Testis (tissue), 3 donors: ENCODE results near the gene MET. TPM values are rescaled to one million over a fixed set of nuclear protein-coding genes. Genes with fewer than 3 reads are reported as not detected.

Experiments
- DNase-seq: peaks from one replicate; pipeline ENCODE4 v3.0.0-alpha.2; 2019
- H3K27ac ChIP-seq, 2 donors: fragments of 200-600 bp; sonication (generic); one replicate each; pipeline ENCODE4 v1.5.1; 2019
- H3K27me3 ChIP-seq: fragments of 200-600 bp; sonication (generic); one replicate; pipeline ENCODE4 v1.5.1; 2019
- H3K36me3 ChIP-seq: fragments of 200-600 bp; sonication (generic); one replicate; pipeline ENCODE4 v1.5.1; 2017; ENCODE audit warnings: low read depth; ENCODE audit errors: missing control alignments
- H3K4me1 ChIP-seq: fragments of 200-600 bp; sonication (generic); one replicate; pipeline ENCODE4 v1.5.1; 2019
- H3K4me3 ChIP-seq, 2 donors: fragments of 200-600 bp; sonication (generic); one replicate each; pipeline ENCODE4 v1.5.1; 2017 to 2019
- H3K9me3 ChIP-seq: fragments of 200-600 bp; sonication (generic); one replicate; pipeline ENCODE4 v1.5.1; 2017
- POLR2A ChIP-seq: fragments of 450-650 bp; IDR thresholded peaks from one replicate; pipeline ENCODE4 v1.6.1; 2017; ENCODE audit warnings: antibody characterized with exemption, mild to moderate bottlenecking, moderate library complexity
- WGBS, 2 donors: methylation state at CpG; one replicate each; pipeline ENCODE4 v1.1.5; 2018; 5-methylcytosine and 5-hydroxymethylcytosine counted together
- intact Hi-C: fragments of 100-400 bp; cut with DNase I; formaldehyde crosslinking; loops from one replicate; pipeline ENCODE4 v1.15.1; 2023; ENCODE audit warnings: low total_unique reads
- polyA plus RNA-seq: library from polyadenylated mRNA; stranded (reverse); fragments of 350-450 nt; fragmentation: Illumina TruSeq; extraction: RNeasy Lipid Tissue Mini Kit (QIAGEN cat#74804); gene quantifications from one replicate; pipeline ENCODE4 v1.2.3, GENCODE V29; 2014; ENCODE audit warnings: low read depth, low replicate concordance; ENCODE audit not compliant: insufficient read depth
- total RNA-seq, 2 donors: library from RNA; depleted of rRNA; stranded (reverse); fragments of >200 nt; gene quantifications; one replicate each; pipeline ENCODE4 v1.2.3, GENCODE V29; 2016
- TF ChIP-seq, protein P1 (sequence below), 3 experiments: fragments of 450-650 bp in 2 of 3; fragments of 200-600 bp in 1 of 3; sonication (generic) in 1 of 3; IDR thresholded peaks; one replicate each; pipeline ENCODE4 v1.5.1; 2016 to 2019; ENCODE audit warnings: antibody characterized with exemption in 3 of 3, mild to moderate bottlenecking in 2 of 3, moderate library complexity in 1 of 3

The MET gene
- total and polyA plus RNA-seq, 3 donors from 2014 or later: 2.0 to 3.9 (median 3.2) TPM

DNA sequence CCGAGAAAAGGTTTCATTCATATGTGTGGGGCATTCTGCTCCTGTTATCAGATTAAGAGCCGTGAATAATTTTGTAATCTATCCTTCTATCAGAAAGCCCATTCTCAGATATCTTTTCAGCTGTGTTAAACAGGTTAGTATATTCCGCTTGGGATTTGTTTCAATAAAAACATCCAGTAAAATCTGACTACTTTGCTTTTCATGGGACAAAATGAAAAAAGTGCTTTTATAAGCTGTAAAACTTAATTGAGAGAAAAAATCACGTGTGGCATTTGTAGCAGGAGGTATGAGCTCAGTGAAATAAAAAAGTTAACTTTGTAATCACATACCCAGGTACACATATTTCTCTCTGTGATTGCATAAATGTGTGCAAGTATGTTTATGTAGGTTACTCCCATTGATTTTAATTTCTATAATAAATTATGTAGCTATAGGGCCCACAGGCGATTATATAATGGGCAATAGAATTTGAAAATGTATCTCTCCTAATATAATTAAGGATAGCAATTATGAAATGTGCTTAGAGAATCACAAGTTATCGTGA, 3.9 kb downstream of the MET start:
- TF ChIP-seq, protein P1, sequence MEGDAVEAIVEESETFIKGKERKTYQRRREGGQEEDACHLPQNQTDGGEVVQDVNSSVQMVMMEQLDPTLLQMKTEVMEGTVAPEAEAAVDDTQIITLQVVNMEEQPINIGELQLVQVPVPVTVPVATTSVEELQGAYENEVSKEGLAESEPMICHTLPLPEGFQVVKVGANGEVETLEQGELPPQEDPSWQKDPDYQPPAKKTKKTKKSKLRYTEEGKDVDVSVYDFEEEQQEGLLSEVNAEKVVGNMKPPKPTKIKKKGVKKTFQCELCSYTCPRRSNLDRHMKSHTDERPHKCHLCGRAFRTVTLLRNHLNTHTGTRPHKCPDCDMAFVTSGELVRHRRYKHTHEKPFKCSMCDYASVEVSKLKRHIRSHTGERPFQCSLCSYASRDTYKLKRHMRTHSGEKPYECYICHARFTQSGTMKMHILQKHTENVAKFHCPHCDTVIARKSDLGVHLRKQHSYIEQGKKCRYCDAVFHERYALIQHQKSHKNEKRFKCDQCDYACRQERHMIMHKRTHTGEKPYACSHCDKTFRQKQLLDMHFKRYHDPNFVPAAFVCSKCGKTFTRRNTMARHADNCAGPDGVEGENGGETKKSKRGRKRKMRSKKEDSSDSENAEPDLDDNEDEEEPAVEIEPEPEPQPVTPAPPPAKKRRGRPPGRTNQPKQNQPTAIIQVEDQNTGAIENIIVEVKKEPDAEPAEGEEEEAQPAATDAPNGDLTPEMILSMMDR (IDR thresholded peaks at IDR 0.05): no peak
- TF ChIP-seq POLR2A: no peak
- no peak for DNase-seq
- H3K27ac ChIP-seq: no peak overlapping the region
- no peaks in the 10 kb centered on the region for H3K27me3 ChIP-seq
- H3K4me1 ChIP-seq: peaks cover 11% of the 10 kb centered on the region
- 88 to 91% methylated on average over 6 of the region's 6 CpGs for WGBS, 2 donors
- intact Hi-C loops: no loop called here
- H3K9me3 ChIP-seq: no peaks in the 10 kb centered on the region
- H3K36me3 ChIP-seq: no peaks in the 10 kb centered on the region
- no peak overlapping the region for H3K4me3 ChIP-seq

- no peak for DNase-seq
- WGBS, 2 donors: 88 to 92% methylated on average over 1 of the region's 1 CpG
- no peak overlapping the region for H3K27ac ChIP-seq
- H3K9me3 ChIP-seq: no peaks in the 10 kb centered on the region
- H3K36me3 ChIP-seq: no peaks in the 10 kb centered on the region
- H3K4me1 ChIP-seq: no peaks in the 10 kb centered on the region
- TF ChIP-seq, protein P1 (IDR thresholded peaks at IDR 0.05): no peak
- no peak for TF ChIP-seq POLR2A
- intact Hi-C loops: no loop called here
- no peaks in the 10 kb centered on the region for H3K27me3 ChIP-seq
- no peak overlapping the region for H3K4me3 ChIP-seq
Observed at GRCh38 chr7:116678780-116679179, 6.8 kb downstream of the MET start.

GRCh38 chr7:116679500-116679899, 7.5 kb downstream of the MET start:
- Histone ChIP-seq H3K27ac (no peak overlapping the region), H3K4me1 (no peaks in the 10 kb centered on the region), H3K27me3 (no peaks in the 10 kb centered on the region), H3K36me3 (no peaks in the 10 kb centered on the region), H3K4me3 (no peak overlapping the region), H3K9me3 (no peaks in the 10 kb centered on the region)
- DNase-seq: no peak
- 88 to 90% methylated on average over 4 of the region's 4 CpGs for WGBS, 2 donors
- no peak for TF ChIP-seq POLR2A
- TF ChIP-seq, protein P1 (IDR thresholded peaks at IDR 0.05): no peak
- intact Hi-C loops: no loop called here

GRCh38 chr7:116683786-116684185, 11.8 kb downstream of the MET start:
- Histone ChIP-seq H3K27ac (no peak overlapping the region), H3K36me3 (no peaks in the 10 kb centered on the region), H3K4me3 (no peak overlapping the region), H3K9me3 (no peaks in the 10 kb centered on the region), H3K4me1 (no peaks in the 10 kb centered on the region), H3K27me3 (no peaks in the 10 kb centered on the region)
- 87 to 93% methylated on average over 4 of the region's 4 CpGs for WGBS, 2 donors
- intact Hi-C loops: no loop called here
- TF ChIP-seq POLR2A: no peak
- TF ChIP-seq, protein P1 (IDR thresholded peaks at IDR 0.05): no peak
- no peak for DNase-seq

DNA sequence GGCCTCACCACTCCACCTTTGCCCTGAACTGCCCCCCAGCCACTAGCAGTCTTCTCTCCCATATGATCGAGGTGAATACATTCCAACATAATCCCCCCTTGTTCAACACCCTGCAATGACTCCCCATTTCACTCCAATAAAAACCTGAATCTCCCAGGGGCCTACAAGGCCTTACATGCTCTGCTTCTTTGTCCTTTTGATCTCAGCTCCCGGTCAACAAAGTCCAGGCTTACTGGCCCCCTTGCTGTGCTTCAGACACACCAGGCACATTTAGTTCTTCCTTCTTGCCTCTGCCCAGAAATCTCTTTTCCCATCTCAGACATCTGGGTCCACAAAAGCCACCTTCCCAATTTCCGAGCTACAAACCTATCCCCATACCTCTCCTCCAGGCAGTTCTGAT, 14.0 kb downstream of the MET start:
- no peak overlapping the region for H3K27ac ChIP-seq
- no peak overlapping the region for H3K4me3 ChIP-seq
- no peaks in the 10 kb centered on the region for H3K36me3 ChIP-seq
- 80 to 90% methylated on average over 3 of the region's 3 CpGs for WGBS, 2 donors
- intact Hi-C loops: no loop called here
- no peaks in the 10 kb centered on the region for H3K4me1 ChIP-seq
- H3K27me3 ChIP-seq: no peaks in the 10 kb centered on the region
- no peak for TF ChIP-seq POLR2A
- TF ChIP-seq, protein P1 (IDR thresholded peaks at IDR 0.05): no peak
- no peak for DNase-seq
- H3K9me3 ChIP-seq: no peaks in the 10 kb centered on the region
